Esophagus (tissue), 2 donors: Measurements from ENCODE around the gene MACROD2. TPM values are rescaled to one million over a fixed set of nuclear protein-coding genes. Genes with fewer than 3 reads are reported as not detected.

Experiments used
- H3K27ac ChIP-seq, 2 donors: one replicate each; pipeline ENCODE4 v1.5.1; 2013; ENCODE audit warnings: low read depth in 2 of 2, mild to moderate bottlenecking in 2 of 2, inconsistent platforms in 1 of 2, low read length in 1 of 2, moderate library complexity in 1 of 2
- H3K27me3 ChIP-seq, 2 donors: one replicate each; pipeline ENCODE4 v1.6.1; 2013; ENCODE audit warnings: low read length in 2 of 2, control low read depth in 1 of 2, mild to moderate bottlenecking in 1 of 2; ENCODE audit not compliant: insufficient read depth in 2 of 2, control insufficient read depth in 1 of 2
- H3K36me3 ChIP-seq, 2 donors: one replicate each; pipeline ENCODE4 v1.6.1; 2013; ENCODE audit warnings: low read length in 1 of 2; ENCODE audit not compliant: control insufficient read depth in 2 of 2, insufficient read depth in 2 of 2
- H3K4me1 ChIP-seq, 2 donors: one replicate each; pipeline ENCODE4 v1.6.1; 2013; ENCODE audit warnings: low read length in 1 of 2; ENCODE audit not compliant: control insufficient read depth in 2 of 2, insufficient read depth in 2 of 2
- H3K4me3 ChIP-seq, 2 donors: one replicate each; pipeline ENCODE4 v1.5.1; 2013; ENCODE audit warnings: low read length in 2 of 2, mild to moderate bottlenecking in 2 of 2, low read depth in 1 of 2, moderate library complexity in 1 of 2
- H3K9me3 ChIP-seq, 2 donors: one replicate each; pipeline ENCODE4 v1.6.1; 2013; ENCODE audit warnings: mild to moderate bottlenecking in 2 of 2, low read depth in 1 of 2, low read length in 1 of 2, moderate library complexity in 1 of 2; ENCODE audit not compliant: control insufficient read depth in 2 of 2, insufficient read depth in 1 of 2
- WGBS, 2 donors: extraction: QIAGEN DNeasy Blood & Tissue Kit; methylation state at CpG; one replicate each; pipeline ENCODE4 v1.1.7; 2013; 5-methylcytosine and 5-hydroxymethylcytosine counted together
- polyA plus RNA-seq, 2 donors: library from polyadenylated mRNA; stranded (reverse); fragments of 200-250 nt; gene quantifications; one replicate each; pipeline ENCODE4 v1.2.3, GENCODE V29; 2013
- donor health status: healthy with polysubstance abuse.
- donor health status: Bipolar disorder and iron deficiency.

The MACROD2 gene
- polyA plus RNA-seq, 2 donors, result 0.64 to 1.9 TPM

DNA sequence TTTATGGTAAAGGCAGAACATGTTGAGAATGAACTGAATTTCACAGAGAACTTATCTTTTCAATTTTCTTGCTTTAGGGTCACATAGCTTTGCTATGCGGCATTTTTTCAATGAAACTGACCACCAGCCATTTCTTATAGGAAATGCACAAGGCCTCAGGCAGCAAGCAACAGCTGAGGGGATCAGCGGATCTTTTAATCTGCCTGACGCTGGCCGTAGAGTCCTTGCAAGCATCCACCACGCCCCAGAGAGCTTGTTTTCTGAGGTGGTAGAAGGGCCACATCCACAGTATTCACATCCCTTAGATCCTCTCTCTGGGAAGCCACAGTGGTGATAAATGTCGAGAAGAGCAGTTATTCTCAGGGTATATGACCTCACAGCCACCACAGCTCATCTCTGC is 307.8 kb downstream of the MACROD2 start:
- no peaks in the 10 kb centered on the region for H3K4me1 ChIP-seq
- no peaks in the 10 kb centered on the region for H3K36me3 ChIP-seq
- H3K4me3 ChIP-seq, result no peak overlapping the region
- no peak overlapping the region for H3K27ac ChIP-seq
- H3K9me3 ChIP-seq, result no peaks in the 10 kb centered on the region
- H3K27me3 ChIP-seq, result no peaks in the 10 kb centered on the region
- WGBS, 2 donors, result 87 to 89% methylated on average over 6 of the region's 6 CpGs

GRCh38 chr20:14303651-14304050 is 308.3 kb downstream of the MACROD2 start:
- Histone ChIP-seq H3K27ac (no peak overlapping the region), H3K27me3 (no peaks in the 10 kb centered on the region), H3K4me1 (no peaks in the 10 kb centered on the region), H3K36me3 (no peaks in the 10 kb centered on the region), H3K4me3 (no peak overlapping the region), H3K9me3 (no peaks in the 10 kb centered on the region)

GRCh38 chr20:14304472-14304871 is 309.2 kb downstream of the MACROD2 start:
- no peaks in the 10 kb centered on the region for H3K36me3 ChIP-seq
- no peak overlapping the region for H3K4me3 ChIP-seq
- H3K9me3 ChIP-seq, result no peaks in the 10 kb centered on the region
- H3K27me3 ChIP-seq, result no peaks in the 10 kb centered on the region
- no peak overlapping the region for H3K27ac ChIP-seq
- H3K4me1 ChIP-seq, result no peaks in the 10 kb centered on the region
- 64 to 67% methylated on average over 1 of the region's 1 CpG for WGBS, 2 donors

DNA sequence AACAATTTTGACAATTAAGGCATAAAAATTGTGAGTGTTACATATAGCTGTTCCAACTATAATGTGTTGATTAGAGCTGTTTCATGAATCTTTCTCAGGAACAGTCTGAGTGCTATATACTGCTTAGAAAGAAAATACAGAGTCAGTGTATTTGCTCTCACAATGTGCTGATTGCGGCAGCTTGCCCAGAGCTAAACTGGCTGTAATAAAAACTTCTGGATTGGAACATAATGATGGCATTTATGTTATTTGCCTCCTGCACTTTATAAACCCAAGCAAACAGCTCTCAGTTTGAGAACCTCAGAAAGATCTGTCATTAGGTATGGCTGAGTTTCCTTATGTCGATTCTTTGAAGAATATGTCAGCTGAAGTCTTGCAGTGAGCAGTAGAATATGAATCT is 312.6 kb downstream of the MACROD2 start:
- no peaks in the 10 kb centered on the region for H3K27me3 ChIP-seq
- no peak overlapping the region for H3K27ac ChIP-seq
- H3K4me1 ChIP-seq, result no peaks in the 10 kb centered on the region
- no peaks in the 10 kb centered on the region for H3K36me3 ChIP-seq
- H3K4me3 ChIP-seq, result no peak overlapping the region
- H3K9me3 ChIP-seq, result no peaks in the 10 kb centered on the region
- WGBS, 2 donors, result 85 to 90% methylated on average over 2 of the region's 2 CpGs

- H3K4me3 ChIP-seq, result no peak overlapping the region
- H3K4me1 ChIP-seq, result no peaks in the 10 kb centered on the region
- H3K9me3 ChIP-seq, result no peaks in the 10 kb centered on the region
- H3K27ac ChIP-seq, result no peak overlapping the region
- WGBS, 2 donors, result 89 to 91% methylated on average over 5 of the region's 5 CpGs
- no peaks in the 10 kb centered on the region for H3K27me3 ChIP-seq
- no peaks in the 10 kb centered on the region for H3K36me3 ChIP-seq
These were observed 315.8 kb downstream of the MACROD2 start for GRCh38 chr20:14310977-14311627.

- Histone ChIP-seq H3K27me3 (no peaks in the 10 kb centered on the region), H3K4me3 (no peak overlapping the region), H3K9me3 (no peaks in the 10 kb centered on the region), H3K4me1 (no peaks in the 10 kb centered on the region), H3K27ac (no peak overlapping the region), H3K36me3 (no peaks in the 10 kb centered on the region)
- 94 to 95% methylated on average over 2 of the region's 2 CpGs for WGBS, 2 donors
These were observed 316.7 kb downstream of the MACROD2 start for GRCh38 chr20:14312001-14312400.

DNA sequence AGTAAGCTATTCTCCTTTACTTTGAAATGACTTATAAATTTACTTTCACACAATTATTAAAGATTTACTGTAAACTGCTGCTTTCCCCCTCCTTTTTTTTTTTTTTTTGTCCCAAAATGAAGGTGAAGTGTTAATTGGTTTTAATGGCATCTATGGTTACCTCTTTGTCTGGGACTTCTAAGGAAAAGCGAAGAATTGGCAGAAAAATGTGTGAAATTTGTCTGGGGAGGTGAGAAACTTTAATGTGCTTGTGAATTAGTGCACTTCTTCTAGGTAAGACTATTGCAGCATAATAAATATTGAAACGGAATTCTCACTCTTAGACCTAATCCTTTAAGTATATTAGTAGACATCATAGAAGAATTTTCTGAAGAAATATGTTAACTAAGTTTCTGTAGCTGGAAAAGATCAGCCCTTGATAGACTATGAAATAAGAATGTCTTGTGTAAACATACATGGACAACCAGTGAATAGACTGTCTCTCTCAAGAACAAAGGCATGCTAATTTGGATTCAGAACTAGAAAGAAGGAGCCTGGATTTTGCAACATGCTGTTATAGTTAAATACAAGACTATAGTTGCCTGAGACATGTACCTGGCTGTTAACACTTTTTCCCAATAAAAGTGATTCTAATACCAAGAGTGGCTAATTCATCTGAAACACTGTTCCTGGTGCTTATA is 318.2 kb downstream of the MACROD2 start:
- H3K36me3 ChIP-seq, result no peaks in the 10 kb centered on the region
- no peaks in the 10 kb centered on the region for H3K27me3 ChIP-seq
- H3K27ac ChIP-seq, result no peak overlapping the region
- H3K4me3 ChIP-seq, result no peak overlapping the region
- no peaks in the 10 kb centered on the region for H3K4me1 ChIP-seq
- WGBS, 2 donors, result 51 to 68% methylated on average over 2 of the region's 2 CpGs
- no peaks in the 10 kb centered on the region for H3K9me3 ChIP-seq

DNA sequence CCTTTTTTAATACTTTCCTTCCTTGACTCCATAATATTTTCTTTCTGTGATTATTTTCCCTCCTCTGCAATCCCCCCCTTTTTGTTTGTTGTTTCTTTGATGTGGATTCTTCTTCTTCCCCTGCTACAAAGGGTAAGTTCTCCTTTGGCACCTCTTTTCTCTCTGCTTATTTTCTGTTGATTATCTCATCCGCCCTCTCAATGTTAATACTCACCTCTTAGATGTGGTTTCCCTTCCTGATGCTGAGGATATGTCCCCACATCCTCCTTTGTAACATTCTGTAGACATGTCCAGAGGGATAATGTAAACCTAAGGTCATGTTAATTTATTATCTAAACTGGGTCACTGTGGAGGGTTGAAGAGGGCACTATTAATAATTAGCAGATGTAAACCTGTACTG is 324.4 kb downstream of the MACROD2 start:
- no peaks in the 10 kb centered on the region for H3K27me3 ChIP-seq
- no peak overlapping the region for H3K27ac ChIP-seq
- no peaks in the 10 kb centered on the region for H3K4me1 ChIP-seq
- 80 to 88% methylated on average over 1 of the region's 1 CpG for WGBS, 2 donors
- no peak overlapping the region for H3K4me3 ChIP-seq
- H3K9me3 ChIP-seq, result no peaks in the 10 kb centered on the region
- H3K36me3 ChIP-seq, result no peaks in the 10 kb centered on the region

DNA sequence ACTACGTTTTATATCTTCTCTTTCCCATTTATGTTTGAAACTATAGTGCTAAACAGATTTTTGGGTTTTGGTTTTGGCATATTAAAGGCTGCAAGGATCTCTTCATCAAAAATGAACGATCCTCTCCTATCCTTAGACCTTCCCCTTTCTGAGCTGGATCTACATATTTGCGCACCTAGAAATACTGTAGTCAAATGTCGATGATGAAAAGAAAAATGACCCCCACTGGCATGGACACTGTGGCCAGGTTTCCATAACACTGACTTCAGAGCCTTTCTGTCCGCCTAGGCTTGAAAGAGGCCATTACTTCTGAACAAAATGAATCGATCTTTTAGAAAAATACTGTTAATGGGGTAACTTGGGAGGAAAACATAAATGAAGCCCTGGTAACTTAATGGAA is 336.3 kb downstream of the MACROD2 start:
- H3K27me3 ChIP-seq, result no peaks in the 10 kb centered on the region
- H3K36me3 ChIP-seq, result no peaks in the 10 kb centered on the region
- no peaks in the 10 kb centered on the region for H3K9me3 ChIP-seq
- no peaks in the 10 kb centered on the region for H3K4me1 ChIP-seq
- H3K4me3 ChIP-seq, result no peak overlapping the region
- no peak overlapping the region for H3K27ac ChIP-seq
- 85 to 87% methylated on average over 6 of the region's 6 CpGs for WGBS, 2 donors

GRCh38 chr20:14332866-14333265 is 337.6 kb downstream of the MACROD2 start:
- no peak overlapping the region for H3K4me3 ChIP-seq
- no peaks in the 10 kb centered on the region for H3K36me3 ChIP-seq
- H3K27ac ChIP-seq, result no peak overlapping the region
- no peaks in the 10 kb centered on the region for H3K9me3 ChIP-seq
- no peaks in the 10 kb centered on the region for H3K4me1 ChIP-seq
- H3K27me3 ChIP-seq, result no peaks in the 10 kb centered on the region
- 61 to 77% methylated on average over 2 of the region's 2 CpGs for WGBS, 2 donors
